Stromal cell of bone marrow (primary cell): ENCODE data around the gene OR2A2.
"Not testable (repeated sequence)": the region's sequence is repeated elsewhere in the genome, so short reads cannot be mapped to it uniquely, and the experiment has no call there.

ENCODE experiments used
- DNase-seq: peaks from one replicate; pipeline ENCODE4 v3.0.0-alpha.2; 2012; ENCODE audit warnings: low read depth

OR2A2 gene, protein sequence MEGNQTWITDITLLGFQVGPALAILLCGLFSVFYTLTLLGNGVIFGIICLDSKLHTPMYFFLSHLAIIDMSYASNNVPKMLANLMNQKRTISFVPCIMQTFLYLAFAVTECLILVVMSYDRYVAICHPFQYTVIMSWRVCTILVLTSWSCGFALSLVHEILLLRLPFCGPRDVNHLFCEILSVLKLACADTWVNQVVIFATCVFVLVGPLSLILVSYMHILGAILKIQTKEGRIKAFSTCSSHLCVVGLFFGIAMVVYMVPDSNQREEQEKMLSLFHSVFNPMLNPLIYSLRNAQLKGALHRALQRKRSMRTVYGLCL

DNA sequence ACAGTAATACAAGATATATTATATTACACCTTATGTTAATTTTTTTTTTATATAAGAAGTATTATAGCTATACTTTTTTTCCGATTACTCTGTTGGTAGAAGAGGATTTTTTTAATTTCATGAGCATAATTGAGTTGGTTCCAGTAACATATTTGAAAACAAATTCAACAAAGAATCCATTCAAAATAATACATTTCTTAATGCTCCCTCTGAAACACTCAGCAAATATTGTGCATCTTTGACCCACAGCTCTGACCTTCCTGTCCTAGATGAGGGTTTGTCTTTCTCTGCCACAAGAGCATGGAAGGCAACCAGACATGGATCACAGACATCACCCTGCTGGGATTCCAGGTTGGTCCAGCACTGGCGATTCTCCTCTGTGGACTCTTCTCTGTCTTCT lies at the start of gene OR2A2:
TSS of gene OR2A2 (plus strand) at position 301 of the 400 bp plus-strand sequence. CDS start at position 301, 0 bp downstream.
- DNase-seq = no peak

DNA sequence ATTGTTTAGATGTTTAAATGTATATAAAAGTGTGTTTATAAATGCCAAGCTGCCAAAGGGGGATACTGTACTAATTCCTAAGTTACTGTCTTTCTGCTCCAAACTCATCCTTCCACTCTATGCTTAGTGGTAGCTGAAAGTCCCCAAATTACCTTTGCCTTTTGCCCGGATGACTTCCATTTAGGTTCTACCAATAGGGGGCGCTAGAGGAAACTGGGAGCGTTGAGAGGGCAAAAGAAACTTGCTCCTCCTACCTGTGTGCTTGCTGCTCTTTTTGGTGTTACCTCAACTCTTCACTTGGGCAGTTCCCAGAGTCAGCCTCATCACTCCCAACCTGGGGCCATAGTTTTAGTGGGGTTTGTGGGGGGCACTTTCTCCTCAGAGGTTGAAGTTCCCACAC lies 45.7 kb upstream of the OR2A2 start:
- DNase-seq = no peak

GRCh38 chr7:144069511-144069910 lies 39.9 kb upstream of the OR2A2 start, which contains the start of gene OR2A25:
TSS of gene OR2A25 (plus strand) at chr7:144069811. CDS start at chr7:144074220, 4,409 bp downstream.
- DNase-seq = no peak

- no peak for DNase-seq
These were observed 39.4 kb upstream of the OR2A2 start for GRCh38 chr7:144069953-144070352.

GRCh38 chr7:144074374-144074773 lies 35.0 kb upstream of the OR2A2 start:
- no peak for DNase-seq

DNA sequence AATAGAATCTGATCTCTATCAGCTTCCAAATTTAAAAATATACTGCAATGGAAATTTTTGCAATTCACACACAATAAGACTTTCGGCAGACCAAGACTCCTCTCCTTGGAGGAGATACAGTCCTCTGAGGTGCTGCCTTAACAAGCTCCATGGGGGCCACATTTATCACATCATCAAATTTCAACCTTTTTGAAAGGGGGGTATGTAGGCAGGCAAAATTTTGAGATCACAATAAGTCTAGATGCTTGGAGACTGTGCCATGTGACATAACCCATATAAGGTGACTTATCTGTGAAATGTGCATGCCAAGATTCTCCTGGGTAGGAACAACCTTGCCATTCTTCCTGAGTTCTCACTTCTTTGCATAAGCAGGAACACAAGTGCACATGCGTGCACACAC lies 23.4 kb upstream of the OR2A2 start, which contains the start of gene OR2A12:
TSS of gene OR2A12 (plus strand) at position 301 of the 400 bp plus-strand sequence. CDS start 8,830 bp downstream, outside the sequence.
- DNase-seq = no peak

DNA sequence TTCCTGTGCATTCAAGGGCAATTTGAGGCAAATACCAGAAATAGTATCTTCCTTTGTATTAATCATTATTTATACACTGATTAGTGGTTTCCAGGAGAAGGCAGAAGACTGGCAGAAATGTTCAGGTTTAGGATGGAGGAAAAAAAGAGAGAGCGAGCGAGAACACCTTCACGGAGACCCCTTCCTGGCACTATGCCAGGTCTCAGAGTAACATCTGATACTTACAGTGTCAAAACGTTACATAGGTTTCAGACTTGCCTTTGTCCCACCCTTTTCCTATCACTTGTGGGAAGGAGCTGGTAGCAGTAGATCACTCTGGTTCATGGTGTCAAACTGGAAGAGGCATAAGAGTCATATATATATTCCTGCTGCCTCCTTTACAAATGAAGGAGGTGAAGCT lies 22.7 kb upstream of the OR2A2 start:
- no peak for DNase-seq

DNA sequence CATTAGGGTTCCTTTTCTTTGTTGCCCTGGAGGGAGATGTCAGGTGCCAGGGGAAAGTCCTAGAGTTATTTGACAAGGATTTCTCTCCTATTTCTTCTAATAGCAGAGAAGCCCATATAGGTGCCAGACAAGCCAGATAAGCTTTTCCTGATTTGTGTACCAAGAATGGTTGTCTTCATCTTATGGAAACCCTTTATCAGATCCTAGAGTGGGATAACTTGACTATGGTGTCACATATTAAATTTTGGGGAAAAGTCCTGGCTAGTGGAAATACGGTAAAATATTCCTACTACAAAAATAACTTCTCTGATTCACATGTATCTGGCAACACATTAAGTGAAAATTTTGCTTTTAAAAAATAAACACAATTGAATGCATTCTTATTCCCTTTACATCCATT lies 22.2 kb upstream of the OR2A2 start:
- DNase-seq = no peak

GRCh38 chr7:144090667-144091066 lies 18.7 kb upstream of the OR2A2 start:
- DNase-seq = no peak

- DNase-seq = no peak
These were observed 10.6 kb upstream of the OR2A2 start for GRCh38 chr7:144098776-144099175.

DNA sequence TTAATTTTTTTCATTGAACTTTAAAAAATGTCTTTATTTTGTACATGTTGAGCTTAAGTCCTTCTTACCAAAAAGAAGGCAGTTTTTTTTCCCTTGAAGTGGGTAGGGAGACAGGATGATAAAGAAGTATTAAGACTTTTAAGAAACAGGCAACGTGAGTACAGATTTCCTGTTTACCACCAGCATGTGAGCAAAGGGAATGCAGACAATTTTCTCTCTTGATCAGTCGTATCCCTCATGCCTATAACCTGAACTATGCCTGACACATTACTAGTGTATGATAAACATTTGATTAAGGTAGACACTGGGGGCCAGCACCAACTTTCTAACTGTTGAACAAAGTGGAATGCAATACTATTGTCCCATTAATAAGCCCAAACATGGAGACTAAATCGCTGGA lies 8.8 kb upstream of the OR2A2 start:
- DNase-seq = no peak

DNA sequence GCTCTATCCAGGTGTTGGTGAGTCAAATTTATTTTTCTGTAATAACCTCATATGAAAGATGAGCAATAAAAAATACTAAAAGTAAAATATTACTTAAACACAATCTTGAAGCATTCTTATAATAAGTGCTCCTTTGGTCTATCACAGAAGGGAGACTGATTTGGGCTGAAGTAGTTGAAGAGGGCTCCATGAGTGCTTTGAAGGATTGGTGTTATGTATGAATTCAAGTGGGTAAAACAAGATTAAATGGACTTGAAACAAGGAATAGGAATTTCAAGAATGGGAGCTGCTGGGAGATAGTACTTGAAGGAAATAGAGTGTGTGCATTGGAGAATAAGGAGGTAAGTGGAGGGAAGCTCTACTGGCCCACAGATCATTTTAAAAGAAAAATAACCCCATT lies 7.3 kb upstream of the OR2A2 start:
- no peak for DNase-seq

GRCh38 chr7:144105211-144105610 lies 4.2 kb upstream of the OR2A2 start:
- DNase-seq = no peak

- no peak for DNase-seq
These were observed 889 bp downstream of the OR2A2 start for GRCh38 chr7:144110272-144110671.

DNA sequence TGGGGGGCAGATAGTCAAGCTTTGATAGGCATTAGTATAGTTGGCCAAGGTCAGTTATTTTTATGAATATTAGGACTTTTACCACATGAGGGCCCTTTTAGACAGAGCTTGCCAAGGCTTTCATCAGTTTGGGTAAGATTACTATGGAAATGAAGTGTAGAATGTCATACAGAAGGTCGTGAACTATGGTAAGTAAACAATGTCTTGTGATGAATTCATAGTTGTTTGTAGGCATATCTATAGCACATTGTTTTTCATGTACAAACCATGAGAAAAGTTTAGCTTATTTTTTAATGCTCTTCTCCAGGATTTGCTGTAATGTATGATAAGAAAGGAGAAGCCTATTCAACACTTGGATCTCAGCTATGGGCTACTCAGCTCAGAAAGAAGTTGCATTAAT lies 4.3 kb downstream of the OR2A2 start:
- DNase-seq = no peak

- DNase-seq = no peak
These were observed 9.0 kb downstream of the OR2A2 start for GRCh38 chr7:144118341-144118740.

GRCh38 chr7:144122876-144123275 lies 13.5 kb downstream of the OR2A2 start, which contains the start of gene OR2A14:
TSS of gene OR2A14 (plus strand) at chr7:144123176. CDS start at chr7:144129113, 5,937 bp downstream.
- DNase-seq = no peak

DNA sequence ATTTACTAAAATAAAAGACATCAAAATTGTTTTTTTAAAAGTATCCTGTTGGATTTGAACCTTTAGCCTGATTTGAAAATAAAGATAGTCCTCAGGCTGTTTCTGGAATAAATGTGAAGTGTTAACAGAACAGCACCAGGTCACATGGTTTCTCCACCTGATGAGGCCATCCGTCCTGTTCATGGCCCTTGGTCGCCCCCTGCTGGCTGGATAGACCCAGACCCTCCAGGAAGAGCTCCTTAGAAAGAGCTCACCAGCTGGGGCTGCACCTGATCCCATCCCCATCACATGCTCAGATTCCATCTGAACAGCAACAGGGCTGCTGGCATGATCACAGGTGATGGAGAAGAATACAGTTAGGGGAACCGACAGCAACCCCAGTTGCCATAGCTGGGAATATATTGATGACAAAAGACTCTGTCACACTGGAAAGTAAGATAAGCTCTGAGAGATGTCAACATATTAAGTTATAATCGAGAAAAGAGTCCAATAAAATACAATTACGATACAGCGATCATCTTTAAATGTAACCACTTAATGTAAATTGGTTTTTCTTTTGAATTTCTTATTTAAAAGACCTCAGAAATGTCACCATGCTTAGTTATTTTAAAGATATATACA lies 18.4 kb downstream of the OR2A2 start:
- peak; percentile 35 for DNase-seq

DNA sequence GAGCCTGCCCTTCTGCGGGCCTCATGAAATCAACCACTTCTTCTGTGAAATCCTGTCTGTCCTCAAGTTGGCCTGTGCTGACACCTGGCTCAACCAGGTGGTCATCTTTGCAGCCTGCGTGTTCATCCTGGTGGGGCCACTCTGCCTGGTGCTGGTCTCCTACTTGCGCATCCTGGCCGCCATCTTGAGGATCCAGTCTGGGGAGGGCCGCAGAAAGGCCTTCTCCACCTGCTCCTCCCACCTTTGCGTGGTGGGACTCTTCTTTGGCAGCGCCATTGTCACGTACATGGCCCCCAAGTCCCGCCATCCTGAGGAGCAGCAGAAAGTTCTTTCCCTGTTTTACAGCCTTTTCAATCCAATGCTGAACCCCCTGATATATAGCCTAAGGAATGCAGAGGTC lies 20.2 kb downstream of the OR2A2 start:
- DNase-seq = not testable (repeated sequence)

- no peak for DNase-seq
These were observed 21.3 kb downstream of the OR2A2 start for GRCh38 chr7:144130730-144131129.

DNA sequence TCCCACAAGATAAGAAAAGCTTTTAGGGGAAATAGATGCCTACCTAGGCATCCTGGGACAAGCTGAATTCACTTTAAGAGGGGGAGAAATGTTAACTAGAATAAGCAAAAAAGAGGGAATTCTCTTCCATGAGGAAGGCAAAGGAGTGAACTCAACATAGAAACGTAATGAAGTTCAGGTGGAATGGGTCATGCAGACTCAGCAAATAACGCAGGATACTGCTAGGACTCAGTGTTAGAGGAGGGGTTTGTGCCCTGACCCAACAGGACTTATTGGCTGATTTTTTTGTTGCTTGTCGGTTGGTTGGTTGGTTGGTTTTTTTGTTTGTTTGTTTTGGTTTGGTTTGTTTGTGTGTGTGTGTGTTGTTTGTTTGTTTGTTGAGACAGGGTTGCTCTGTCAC lies 22.9 kb downstream of the OR2A2 start:
- no peak for DNase-seq

DNA sequence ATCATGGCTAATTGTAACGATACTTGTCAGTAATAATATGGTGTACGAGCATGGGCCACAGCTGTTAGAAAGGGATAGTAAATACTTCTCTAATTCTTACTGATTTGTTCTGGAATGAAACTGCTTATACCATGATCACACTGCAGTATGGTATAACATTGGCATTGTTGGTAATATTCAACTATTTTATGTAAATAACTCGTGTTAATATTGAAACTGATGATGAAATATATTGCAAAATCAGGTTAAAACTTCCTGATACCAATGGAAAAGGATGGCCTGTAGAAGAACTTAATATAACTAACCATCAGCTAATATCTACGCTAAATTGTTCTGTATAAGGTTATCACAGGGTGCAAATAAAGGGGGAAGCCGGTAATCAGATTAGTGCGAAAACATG lies 23.9 kb downstream of the OR2A2 start:
- no peak for DNase-seq

GRCh38 chr7:144134116-144134515 lies 24.7 kb downstream of the OR2A2 start:
- no peak for DNase-seq

- DNase-seq = no peak
These were observed 28.1 kb downstream of the OR2A2 start for GRCh38 chr7:144137501-144137900.
